ENCODE measurements around the gene PACSIN2.

The PACSIN2 gene

GRCh38 chr22:42847110-42847509 is 167.8 kb downstream of the PACSIN2 start:
- Histone ChIP-seq H3K23ac (ENCODE audit: low read length in 2 of 2) (no peak overlapping the region), H2BK12ac (ENCODE audit: low read length in 2 of 2) (no peak overlapping the region), H2AK5ac (ENCODE audit: low read length, severe bottlenecking) (no peak overlapping the region), H4K91ac (ENCODE audit: low read length) (no peak overlapping the region), H3K9me3 (ENCODE audit: control insufficient read depth, low read length) (no peaks in the 10 kb centered on the region), H3K27me3 (ENCODE audit: control insufficient read depth in 1 of 2, insufficient read depth in 1 of 2, low read length in 2 of 2) (no peaks in the 10 kb centered on the region), H3K4me1 (ENCODE audit: control insufficient read depth, insufficient read depth, low read depth, low read length) (peaks cover 19% of the 10 kb centered on the region), H2AFZ (ENCODE audit: low read depth, low read length) (no peak overlapping the region), H3K27ac (ENCODE audit: low read length, poor library complexity, severe bottlenecking) (no peak overlapping the region), H3K14ac (ENCODE audit: low read length in 2 of 2) (no peak overlapping the region), H3K36me3 (ENCODE audit: control insufficient read depth in 1 of 2, insufficient read depth in 2 of 2, low read depth in 1 of 2, low read length in 2 of 2) (peaks cover 17 to 56% of the 10 kb centered on the region in 2 experiments), H2BK15ac (ENCODE audit: low read depth, poor library complexity, severe bottlenecking) (no peak overlapping the region), H3K4ac (ENCODE audit: low read depth in 1 of 2, low read length in 2 of 2) (no peak overlapping the region), H2BK5ac (ENCODE audit: low read depth, low read length, poor library complexity, severe bottlenecking) (no peak overlapping the region), H3K4me3 (ENCODE audit: insufficient read depth in 1 of 2, low read depth in 1 of 2, low read length in 2 of 2) (no peak overlapping the region), H3K4me2 (ENCODE audit: low read length, poor library complexity, severe bottlenecking) (no peak overlapping the region), H3K79me1 (replicated peaks; ENCODE audit: low read length, poor library complexity, severe bottlenecking) (peaks cover 12% of the 10 kb centered on the region), H3K9ac (ENCODE audit: low read length) (no peak overlapping the region), H3K18ac (ENCODE audit: low read depth in 1 of 2, low read length in 2 of 2) (no peak overlapping the region), H4K8ac (ENCODE audit: low read length) (no peak overlapping the region), H2BK120ac (ENCODE audit: low read depth, low read length) (no peak overlapping the region)
- 97% methylated on average over 3 of the region's 3 CpGs for WGBS
- DNase-seq, result no peak

DNA sequence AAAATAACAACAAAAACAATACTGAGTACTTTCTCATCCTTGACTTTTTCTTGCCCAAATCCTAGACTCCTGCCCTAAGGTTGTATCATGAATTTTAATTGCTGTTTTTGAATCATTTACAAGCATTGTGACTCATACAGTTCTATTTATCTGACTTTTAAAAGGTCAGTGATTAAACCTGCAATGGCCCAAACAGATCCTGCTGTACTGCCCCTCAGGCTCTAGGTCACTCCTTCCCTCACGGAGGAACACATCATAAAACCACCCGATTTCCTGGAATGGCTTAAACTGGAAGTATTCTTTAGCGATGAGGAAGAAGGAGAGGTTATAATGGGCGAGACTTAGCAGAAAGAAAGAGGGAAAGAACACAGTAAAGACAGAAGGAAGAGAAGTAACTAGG is 170.2 kb downstream of the PACSIN2 start:
- no peak overlapping the region for H4K91ac ChIP-seq (ENCODE audit: low read length)
- H2BK15ac ChIP-seq (ENCODE audit: low read depth, poor library complexity, severe bottlenecking), result no peak overlapping the region
- H2BK5ac ChIP-seq (ENCODE audit: low read depth, low read length, poor library complexity, severe bottlenecking), result no peak overlapping the region
- H3K9ac ChIP-seq (ENCODE audit: low read length), result no peak overlapping the region
- no peak overlapping the region for H4K8ac ChIP-seq (ENCODE audit: low read length)
- DNase-seq, result peak; percentile 63
- no peak overlapping the region for H2BK12ac ChIP-seq (ENCODE audit: low read length in 2 of 2)
- H3K14ac ChIP-seq (ENCODE audit: low read length in 2 of 2), result no peak overlapping the region
- H3K4ac ChIP-seq (ENCODE audit: low read depth in 1 of 2, low read length in 2 of 2), result no peak overlapping the region
- H3K4me2 ChIP-seq (ENCODE audit: low read length, poor library complexity, severe bottlenecking), result no peak overlapping the region
- no peaks in the 10 kb centered on the region for H3K9me3 ChIP-seq (ENCODE audit: control insufficient read depth, low read length)
- WGBS, result 77% methylated on average over 3 of the region's 4 CpGs
- no peak overlapping the region for H3K18ac ChIP-seq (ENCODE audit: low read depth in 1 of 2, low read length in 2 of 2)
- peak overlapping the region; percentile 35 for H3K27ac ChIP-seq (ENCODE audit: low read length, poor library complexity, severe bottlenecking)
- H3K23ac ChIP-seq (ENCODE audit: low read length in 2 of 2), result no peak overlapping the region
- no peaks in the 10 kb centered on the region for H3K27me3 ChIP-seq (ENCODE audit: control insufficient read depth in 1 of 2, insufficient read depth in 1 of 2, low read length in 2 of 2)
- H2AK5ac ChIP-seq (ENCODE audit: low read length, severe bottlenecking), result no peak overlapping the region
- H3K36me3 ChIP-seq (ENCODE audit: control insufficient read depth in 1 of 2, insufficient read depth in 2 of 2, low read depth in 1 of 2, low read length in 2 of 2), result peaks cover 22 to 65% of the 10 kb centered on the region in 2 experiments
- no peak overlapping the region for H2BK120ac ChIP-seq (ENCODE audit: low read depth, low read length)
- peaks cover 30% of the 10 kb centered on the region for H3K4me1 ChIP-seq (ENCODE audit: control insufficient read depth, insufficient read depth, low read depth, low read length)
- no peak overlapping the region for H3K4me3 ChIP-seq (ENCODE audit: insufficient read depth in 1 of 2, low read depth in 1 of 2, low read length in 2 of 2)
- H3K79me1 ChIP-seq (replicated peaks; ENCODE audit: low read length, poor library complexity, severe bottlenecking), result peaks cover 8% of the 10 kb centered on the region
- no peak overlapping the region for H2AFZ ChIP-seq (ENCODE audit: low read depth, low read length)

DNA sequence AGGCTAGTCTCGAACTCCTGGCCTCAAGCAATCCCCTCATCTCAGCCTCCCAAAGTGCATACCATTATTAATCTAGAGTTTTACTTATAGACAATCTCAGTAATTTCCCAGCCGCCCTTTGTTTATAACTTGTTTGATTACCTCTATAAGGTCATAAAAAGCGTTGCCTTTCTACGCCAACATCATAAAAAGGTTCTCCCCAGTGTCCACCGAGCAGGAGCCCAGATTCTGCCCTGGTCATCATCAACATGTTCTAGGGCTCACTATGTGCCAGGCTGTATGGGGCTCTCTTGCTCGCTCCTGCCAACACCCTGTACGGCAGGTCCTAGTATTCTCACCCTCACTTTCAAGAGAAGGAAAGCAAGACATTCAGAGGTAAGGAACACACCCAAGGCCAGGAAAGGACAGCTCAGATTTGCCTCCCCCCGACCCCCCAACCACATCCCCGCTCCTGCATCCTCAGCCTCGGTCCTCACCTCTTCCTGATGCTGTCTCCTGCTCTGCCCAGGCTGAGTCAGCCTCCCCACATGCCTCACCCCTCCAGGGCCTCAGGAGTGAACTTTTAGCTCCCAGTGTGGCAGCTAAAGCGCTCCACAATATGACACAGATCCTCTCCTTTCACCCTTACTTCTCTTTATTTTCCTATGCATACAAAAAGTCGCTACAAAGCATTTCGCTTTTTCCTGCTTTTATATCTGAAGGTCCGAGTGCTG is 172.1 kb downstream of the PACSIN2 start:
- Histone ChIP-seq H3K9me3 (ENCODE audit: control insufficient read depth, low read length) (no peaks in the 10 kb centered on the region), H3K4me3 (ENCODE audit: insufficient read depth in 1 of 2, low read depth in 1 of 2, low read length in 2 of 2) (no peak overlapping the region), H3K14ac (ENCODE audit: low read length in 2 of 2) (no peak overlapping the region), H3K18ac (ENCODE audit: low read depth in 1 of 2, low read length in 2 of 2) (no peak overlapping the region), H2AFZ (ENCODE audit: low read depth, low read length) (no peak overlapping the region), H2BK120ac (ENCODE audit: low read depth, low read length) (no peak overlapping the region), H3K36me3 (ENCODE audit: control insufficient read depth in 1 of 2, insufficient read depth in 2 of 2, low read depth in 1 of 2, low read length in 2 of 2) (peaks cover 22 to 72% of the 10 kb centered on the region in 2 experiments), H3K27ac (ENCODE audit: low read length, poor library complexity, severe bottlenecking) (peak overlapping the region; percentile 97), H3K9ac (ENCODE audit: low read length) (no peak overlapping the region), H2BK12ac (ENCODE audit: low read length in 2 of 2) (no peak overlapping the region), H3K79me1 (replicated peaks; ENCODE audit: low read length, poor library complexity, severe bottlenecking) (peaks cover 11% of the 10 kb centered on the region), H4K8ac (ENCODE audit: low read length) (no peak overlapping the region), H4K91ac (ENCODE audit: low read length) (no peak overlapping the region), H3K4me2 (ENCODE audit: low read length, poor library complexity, severe bottlenecking) (no peak overlapping the region), H2BK15ac (ENCODE audit: low read depth, poor library complexity, severe bottlenecking) (no peak overlapping the region), H2AK5ac (ENCODE audit: low read length, severe bottlenecking) (peak overlapping the region; percentile 85), H2BK5ac (ENCODE audit: low read depth, low read length, poor library complexity, severe bottlenecking) (peak overlapping the region; percentile 20), H3K23ac (ENCODE audit: low read length in 2 of 2) (no peak overlapping the region), H3K4me1 (ENCODE audit: control insufficient read depth, insufficient read depth, low read depth, low read length) (peaks cover 26% of the 10 kb centered on the region), H3K27me3 (ENCODE audit: control insufficient read depth in 1 of 2, insufficient read depth in 1 of 2, low read length in 2 of 2) (no peaks in the 10 kb centered on the region), H3K4ac (ENCODE audit: low read depth in 1 of 2, low read length in 2 of 2) (no peak overlapping the region)
- 95% methylated on average over 14 of the region's 14 CpGs for WGBS
- DNase-seq, result no peak

- Histone ChIP-seq H3K4me2 (ENCODE audit: low read length, poor library complexity, severe bottlenecking) (no peak overlapping the region), H4K91ac (ENCODE audit: low read length) (no peak overlapping the region), H3K79me1 (replicated peaks; ENCODE audit: low read length, poor library complexity, severe bottlenecking) (peaks cover 18% of the 10 kb centered on the region), H3K36me3 (ENCODE audit: control insufficient read depth in 1 of 2, insufficient read depth in 2 of 2, low read depth in 1 of 2, low read length in 2 of 2) (peaks cover 32 to 76% of the 10 kb centered on the region in 2 experiments), H3K27me3 (ENCODE audit: control insufficient read depth in 1 of 2, insufficient read depth in 1 of 2, low read length in 2 of 2) (no peaks in the 10 kb centered on the region), H3K4me3 (ENCODE audit: insufficient read depth in 1 of 2, low read depth in 1 of 2, low read length in 2 of 2) (no peak overlapping the region), H3K18ac (ENCODE audit: low read depth in 1 of 2, low read length in 2 of 2) (no peak overlapping the region), H3K9ac (ENCODE audit: low read length) (peak overlapping the region; percentile 12), H2AK5ac (ENCODE audit: low read length, severe bottlenecking) (no peak overlapping the region), H2BK12ac (ENCODE audit: low read length in 2 of 2) (no peak overlapping the region), H2BK120ac (ENCODE audit: low read depth, low read length) (no peak overlapping the region), H3K9me3 (ENCODE audit: control insufficient read depth, low read length) (no peaks in the 10 kb centered on the region), H3K27ac (ENCODE audit: low read length, poor library complexity, severe bottlenecking) (peak overlapping the region; percentile 97), H2BK5ac (ENCODE audit: low read depth, low read length, poor library complexity, severe bottlenecking) (no peak overlapping the region), H4K8ac (ENCODE audit: low read length) (no peak overlapping the region), H2BK15ac (ENCODE audit: low read depth, poor library complexity, severe bottlenecking) (no peak overlapping the region), H3K4ac (ENCODE audit: low read depth in 1 of 2, low read length in 2 of 2) (no peak overlapping the region), H3K14ac (ENCODE audit: low read length in 2 of 2) (no peak overlapping the region), H3K4me1 (ENCODE audit: control insufficient read depth, insufficient read depth, low read depth, low read length) (peaks cover 28% of the 10 kb centered on the region), H2AFZ (ENCODE audit: low read depth, low read length) (no peak overlapping the region), H3K23ac (ENCODE audit: low read length in 2 of 2) (no peak overlapping the region)
- WGBS, result 100% methylated on average over 1 of the region's 3 CpGs
- DNase-seq, result no peak
These were observed 173.5 kb downstream of the PACSIN2 start for GRCh38 chr22:42841444-42841843.
